HepG2 (cell line): Measurements from ENCODE around the gene P2RX5. TPM values are rescaled to one million over a fixed set of nuclear protein-coding genes. Genes with fewer than 3 reads are reported as not detected.

Experiments used
- ATAC-seq: fragments of 200-7000 bp; cut with Tn5 transposase; 3 replicates; pipeline ENCODE4 v1.9.1; 2020; ENCODE audit warnings: mild to moderate bottlenecking, moderate library complexity
- BruUV-seq: library from RNA; stranded (reverse); fragments of 400-500 nt; replicated peaks from 2 replicates; lab custom pipeline; 2021; lab: Mats Ljungman, UMichigan
- CTCF ChIA-PET: fragments of 300-600 bp; formaldehyde crosslinking; extraction: SDS; loops from one replicate; lab custom pipeline; 2021; ENCODE audit warnings: low total read pairs, inconsistent platforms, low intra/inter-chr PET ratio; lab: Yijun Ruan, JAX
- POLR2A ChIA-PET: fragments of 350-600 bp; sonication (Branson Sonifier 250); formaldehyde crosslinking; loops from one replicate; lab custom pipeline; 2020; ENCODE audit warnings: antibody characterized with exemption, inconsistent platforms; lab: Yijun Ruan, JAX
- DNase-seq: peaks from one replicate; pipeline ENCODE4 v3.0.0-alpha.2; 2015; ENCODE audit warnings: low spot score
- FAIRE-seq: peaks from 3 replicates; lab custom pipeline; 2011; peaks lifted over from hg19 to GRCh38; lab: Jason Lieb, UNC
- H2AFZ ChIP-seq: one replicate; pipeline ENCODE4 v1.6.1; 2011; ENCODE audit warnings: low read length, inconsistent platforms
- H3K27ac ChIP-seq: fragments of 300-600 bp; 3 replicates; pipeline ENCODE4 v1.8.0; 2011; ENCODE audit warnings: mixed run types, mild to moderate bottlenecking, mixed read lengths, low read length, inconsistent platforms; ENCODE audit not compliant: insufficient read depth; ENCODE audit errors: extremely low read length
- H3K27me3 ChIP-seq, 2 experiments: fragments of 200-600 bp in 1 of 2; 2 replicates in 1 of 2; 3 replicates in 1 of 2; pipeline versions ENCODE4 v1.6.0 to v1.8.0; 2011; ENCODE audit warnings: low read length in 2 of 2, mild to moderate bottlenecking in 2 of 2, moderate library complexity in 2 of 2, inconsistent platforms in 1 of 2; ENCODE audit not compliant: insufficient read depth in 2 of 2, control insufficient read depth in 1 of 2
- H3K36me3 ChIP-seq, 2 experiments: fragments of 200-600 bp in 1 of 2; replicated peaks in 1 of 2; 2 replicates in 1 of 2; 3 replicates in 1 of 2; pipeline versions ENCODE4 v1.5.1 to v1.8.0; 2011; ENCODE audit warnings: low read length in 2 of 2, inconsistent platforms in 1 of 2; ENCODE audit not compliant: insufficient read depth in 2 of 2, control insufficient read depth in 1 of 2
- H3K4me1 ChIP-seq: 2 replicates; pipeline ENCODE4 v1.5.1; 2012; ENCODE audit warnings: low read length, inconsistent platforms; ENCODE audit not compliant: insufficient read depth
- H3K4me2 ChIP-seq: 2 replicates; pipeline ENCODE4 v1.6.0; 2011; ENCODE audit warnings: low read depth, low read length, inconsistent platforms
- H3K4me3 ChIP-seq, 3 experiments: fragments of 200-600 bp in 1 of 3; sonication (generic), shearing (Covaris generic) in 1 of 3; replicated peaks in 1 of 3; 2 replicates each; pipeline ENCODE4 v1.5.1; 2011 to 2016; ENCODE audit warnings: low read length in 3 of 3, inconsistent platforms in 2 of 3, low read depth in 2 of 3, mild to moderate bottlenecking in 2 of 3, control low read depth in 1 of 3, mixed read lengths in 1 of 3; ENCODE audit not compliant: insufficient read depth in 1 of 3
- H3K79me2 ChIP-seq: one replicate; pipeline ENCODE4 v1.6.1; 2011; ENCODE audit warnings: low read length, inconsistent platforms; ENCODE audit not compliant: insufficient read depth
- H3K9ac ChIP-seq: 2 replicates; pipeline ENCODE4 v1.6.0; 2011; ENCODE audit warnings: mild to moderate bottlenecking, low read depth, low read length, inconsistent platforms; ENCODE audit not compliant: insufficient read depth
- H3K9me3 ChIP-seq: 2 replicates; pipeline ENCODE4 v1.5.1; 2012; ENCODE audit warnings: mild to moderate bottlenecking, low read length
- H4K20me1 ChIP-seq: 2 replicates; pipeline ENCODE4 v1.6.0; 2011; ENCODE audit warnings: inconsistent platforms, mild to moderate bottlenecking, low read length, moderate library complexity; ENCODE audit not compliant: insufficient read depth
- ARNT2 ChIP-seq: sonication (generic); formaldehyde crosslinking; IDR thresholded peaks from 2 replicates; pipeline ENCODE4 v1.8.0; 2022; ENCODE audit warnings: mild to moderate bottlenecking, low read depth, missing genetic modification reagents, moderate library complexity
- GABPA ChIP-seq, 2 experiments: IDR thresholded peaks; 2 replicates each; pipeline ENCODE4 v1.6.1; 2011 to 2016; ENCODE audit warnings: low read depth in 2 of 2, low read length in 1 of 2, missing biosample characterization in 1 of 2, missing genetic modification characterization in 1 of 2
- KDM3A ChIP-seq: IDR thresholded peaks from 2 replicates; pipeline ENCODE4 v1.6.1; 2018; ENCODE audit warnings: low read depth, missing compliant biosample characterization
- WIZ ChIP-seq: sonication (generic); formaldehyde crosslinking; IDR thresholded peaks from 2 replicates; pipeline ENCODE4 v1.5.1; 2020; ENCODE audit warnings: mild to moderate bottlenecking, missing genetic modification reagents
- ZC3H4 ChIP-seq: sonication (generic); formaldehyde crosslinking; IDR thresholded peaks from 2 replicates; pipeline ENCODE4 v1.4.0; 2020; ENCODE audit warnings: missing genetic modification reagents, borderline replicate concordance
- ZNF24 ChIP-seq: fragments of 450-650 bp; IDR thresholded peaks from 2 replicates; pipeline ENCODE4 v1.6.1; 2017; ENCODE audit warnings: antibody characterized with exemption, mild to moderate bottlenecking
- ZNF567 ChIP-seq: sonication (generic); formaldehyde crosslinking; IDR thresholded peaks from 2 replicates; pipeline ENCODE4 v1.8.1; 2023; ENCODE audit warnings: mild to moderate bottlenecking, missing genetic modification reagents, borderline replicate concordance
- ZNF788 ChIP-seq: sonication (generic); formaldehyde crosslinking; IDR thresholded peaks from 2 replicates; pipeline ENCODE4 v1.5.0; 2020; ENCODE audit warnings: mild to moderate bottlenecking, missing genetic modification reagents, borderline replicate concordance
- ZNF878 ChIP-seq: sonication (generic); formaldehyde crosslinking; IDR thresholded peaks from 2 replicates; pipeline ENCODE4 v1.8.1; 2023; ENCODE audit warnings: mild to moderate bottlenecking, missing genetic modification reagents, moderate library complexity
- WGBS: methylation state at CpG from one replicate; pipeline ENCODE4 v1.1.6; 2017; ENCODE audit warnings: low lambda C conversion rate; 5-methylcytosine and 5-hydroxymethylcytosine counted together
- in situ Hi-C: cut with HindIII; loops from 2 replicates; pipeline ENCODE4 v1.10.0; 2017; ENCODE audit warnings: low pct_unique_long_range_greater_than_20kb; ENCODE audit not compliant: extremely low pct_ligation_motif_present
- intact Hi-C: fragments of 100-400 bp; cut with micrococcal nuclease; formaldehyde crosslinking; loops from one replicate; pipeline ENCODE4 v1.10.0; 2022; ENCODE audit not compliant: unreplicated experiment
- polyA plus RNA-seq, 8 experiments: library from polyadenylated mRNA; depleted of rRNA in 3 of 8; stranded (reverse) in 7 of 8; unstranded in 1 of 8; fragments of >200 nt; fragmentation: Illumina TruSeq in 4 of 8; extraction: Trizol in 4 of 8; gene quantifications; 2 replicates each; pipeline versions ENCODE4 v1.2.1 to v1.2.3, GENCODE V29; 2011 to 2016; ENCODE audit warnings: low read depth in 4 of 8, missing spikeins in 1 of 8, mixed read lengths in 1 of 8; ENCODE audit not compliant: insufficient read depth in 1 of 8
- total RNA-seq, 5 experiments: library from RNA; depleted of rRNA; stranded (reverse); fragments of >200 nt; fragmentation: Illumina TruSeq; extraction: Trizol; gene quantifications; 2 replicates each; pipeline ENCODE4 v1.2.3, GENCODE V29; 2016; ENCODE audit warnings: low read depth in 1 of 5

The P2RX5 gene
- total and polyA plus RNA-seq, 2 of the 13 experiments (the other 11 are each of a cell fraction or from before 2014, with no cell fraction given), result 0.95 to 1.7 TPM

GRCh38 chr17:3724378-3725077, 28.6 kb upstream of the P2RX5 start:
- intact Hi-C loops, result no loop called here
- 2% methylated on average over 10 of the region's 27 CpGs for WGBS
- FAIRE-seq, result no peak
- ChIA-PET CTCF (no interaction called here), POLR2A (interaction anchor here (1.4 to 2.2 kb wide), 2 partner anchors 71 to 88 kb away, joined by 5 to 7 read pairs; partner anchors contain the start of genes CTNS and SHPK)
- 0 out of 2 replicates have a peak, but pooled peaks have one; percentile 3 for TF ChIP-seq ZNF788
- TF ChIP-seq ZNF878 (CRISPR knock-in tag), result no peak
- no peak for TF ChIP-seq ZC3H4 (CRISPR knock-in tag)
- peak; percentile 6; the same call in 1 of the 2 replicates for TF ChIP-seq GABPA (IDR thresholded peaks at IDR 0.05; ENCODE audit: low read depth, low read length)
- 0 out of 2 replicates have a peak, but pooled peaks have one; percentile 8 for TF ChIP-seq GABPA (CRISPR knock-in tag; IDR thresholded peaks at IDR 0.05; ENCODE audit: low read depth)
- TF ChIP-seq ARNT2 (CRISPR knock-in tag), result no peak
- TF ChIP-seq WIZ (CRISPR knock-in tag), result no peak
- TF ChIP-seq ZNF24, result no peak
- no peak for TF ChIP-seq KDM3A
- TF ChIP-seq ZNF567 (CRISPR knock-in tag), result 0 out of 2 replicates have a peak, but pooled peaks have one; percentile 9
- no TSS peak for BruUV-seq
- in situ Hi-C loops, result no loop called here
- Histone ChIP-seq H3K4me3 (peak overlapping the region; percentile 65 to 99 (median 95)), H4K20me1 (no peaks in the 10 kb centered on the region), H3K9me3 (no peaks in the 10 kb centered on the region), H3K4me2 (peak overlapping the region; percentile 83), H3K4me1 (peaks cover 48% of the 10 kb centered on the region), H2AFZ (peak overlapping the region; percentile 16), H3K27ac (peak overlapping the region; percentile 80), H3K27me3 (no peaks in the 10 kb centered on the region; a peak in 1 of 5 replicates), H3K36me3 (no peaks in the 10 kb centered on the region; a peak in 1 of 5 replicates), H3K9ac (peak overlapping the region; percentile 84), H3K79me2 (peaks cover 38% of the 10 kb centered on the region)
- ATAC-seq, result peak; percentile 43
- DNase-seq, result no peak
